Measurements from ENCODE around the gene LRP1.

The LRP1 gene

DNA sequence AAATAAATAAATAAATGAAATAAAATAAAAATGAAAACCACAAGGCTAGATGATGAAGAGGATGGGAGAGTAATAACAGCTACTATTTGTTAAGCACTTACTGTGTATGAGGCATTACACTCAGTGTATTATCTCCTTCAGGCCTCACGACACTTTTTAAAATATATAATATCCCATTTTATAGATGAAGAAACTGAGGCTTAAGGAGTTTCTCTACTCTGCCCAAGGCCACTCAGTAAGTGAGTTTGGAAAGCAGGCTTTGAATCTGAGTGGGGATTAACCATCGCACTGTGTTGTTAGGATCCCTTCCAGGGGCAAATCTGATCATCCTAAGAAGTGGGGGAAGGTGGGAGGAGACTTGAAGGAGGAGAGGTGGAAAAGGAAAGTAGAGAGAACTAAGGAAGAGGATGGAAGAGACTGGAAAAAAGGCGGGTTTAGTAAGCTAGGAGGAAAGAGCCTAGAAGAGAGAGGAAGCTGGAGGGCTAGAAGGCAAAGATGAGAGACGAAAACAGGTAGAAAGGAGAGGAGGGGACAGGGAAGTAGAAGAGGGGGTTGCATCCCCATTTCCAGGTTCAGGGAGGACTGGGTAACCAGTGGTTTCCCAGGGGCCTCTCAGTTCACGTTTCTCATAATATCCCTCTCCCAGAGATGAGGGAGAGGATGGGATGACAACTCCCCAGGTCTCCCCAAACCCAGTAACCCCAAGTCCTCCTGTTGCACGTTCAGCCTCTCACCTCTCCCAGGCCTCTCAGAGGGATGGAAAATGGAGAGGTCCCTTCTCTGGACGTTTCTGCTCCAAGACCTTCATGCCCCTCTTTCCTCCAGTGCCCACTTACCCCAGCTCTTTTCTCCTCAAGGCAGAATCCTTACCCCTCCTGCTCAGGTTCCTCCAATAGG, 18.8 kb upstream of the LRP1 start:
- FAIRE-seq, result no peak
- TF ChIP-seq, protein P1, sequence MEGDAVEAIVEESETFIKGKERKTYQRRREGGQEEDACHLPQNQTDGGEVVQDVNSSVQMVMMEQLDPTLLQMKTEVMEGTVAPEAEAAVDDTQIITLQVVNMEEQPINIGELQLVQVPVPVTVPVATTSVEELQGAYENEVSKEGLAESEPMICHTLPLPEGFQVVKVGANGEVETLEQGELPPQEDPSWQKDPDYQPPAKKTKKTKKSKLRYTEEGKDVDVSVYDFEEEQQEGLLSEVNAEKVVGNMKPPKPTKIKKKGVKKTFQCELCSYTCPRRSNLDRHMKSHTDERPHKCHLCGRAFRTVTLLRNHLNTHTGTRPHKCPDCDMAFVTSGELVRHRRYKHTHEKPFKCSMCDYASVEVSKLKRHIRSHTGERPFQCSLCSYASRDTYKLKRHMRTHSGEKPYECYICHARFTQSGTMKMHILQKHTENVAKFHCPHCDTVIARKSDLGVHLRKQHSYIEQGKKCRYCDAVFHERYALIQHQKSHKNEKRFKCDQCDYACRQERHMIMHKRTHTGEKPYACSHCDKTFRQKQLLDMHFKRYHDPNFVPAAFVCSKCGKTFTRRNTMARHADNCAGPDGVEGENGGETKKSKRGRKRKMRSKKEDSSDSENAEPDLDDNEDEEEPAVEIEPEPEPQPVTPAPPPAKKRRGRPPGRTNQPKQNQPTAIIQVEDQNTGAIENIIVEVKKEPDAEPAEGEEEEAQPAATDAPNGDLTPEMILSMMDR (IDR thresholded peaks at IDR 0.05; ENCODE audit: insufficient read depth, missing control alignments), result no peak
- peak; percentile 24 for DNase-seq (ENCODE audit: insufficient read length, low spot score)

- TF ChIP-seq, protein P1 (IDR thresholded peaks at IDR 0.05; ENCODE audit: insufficient read depth, missing control alignments), result no peak
- FAIRE-seq (no peak), DNase-seq (ENCODE audit: insufficient read length, low spot score) (no peak)
These were observed 17.9 kb upstream of the LRP1 start for GRCh38 chr12:57110104-57111030.

GRCh38 chr12:57111031-57111734, 17.1 kb upstream of the LRP1 start, which contains the start of gene STAT6:
TSS of gene STAT6 (minus strand) at chr12:57111362. CDS start at chr12:57108278, 3,084 bp downstream.
- FAIRE-seq (no peak), DNase-seq (ENCODE audit: insufficient read length, low spot score) (peak; percentile 7)
- TF ChIP-seq, protein P1 (IDR thresholded peaks at IDR 0.05; ENCODE audit: insufficient read depth, missing control alignments), result no peak

DNA sequence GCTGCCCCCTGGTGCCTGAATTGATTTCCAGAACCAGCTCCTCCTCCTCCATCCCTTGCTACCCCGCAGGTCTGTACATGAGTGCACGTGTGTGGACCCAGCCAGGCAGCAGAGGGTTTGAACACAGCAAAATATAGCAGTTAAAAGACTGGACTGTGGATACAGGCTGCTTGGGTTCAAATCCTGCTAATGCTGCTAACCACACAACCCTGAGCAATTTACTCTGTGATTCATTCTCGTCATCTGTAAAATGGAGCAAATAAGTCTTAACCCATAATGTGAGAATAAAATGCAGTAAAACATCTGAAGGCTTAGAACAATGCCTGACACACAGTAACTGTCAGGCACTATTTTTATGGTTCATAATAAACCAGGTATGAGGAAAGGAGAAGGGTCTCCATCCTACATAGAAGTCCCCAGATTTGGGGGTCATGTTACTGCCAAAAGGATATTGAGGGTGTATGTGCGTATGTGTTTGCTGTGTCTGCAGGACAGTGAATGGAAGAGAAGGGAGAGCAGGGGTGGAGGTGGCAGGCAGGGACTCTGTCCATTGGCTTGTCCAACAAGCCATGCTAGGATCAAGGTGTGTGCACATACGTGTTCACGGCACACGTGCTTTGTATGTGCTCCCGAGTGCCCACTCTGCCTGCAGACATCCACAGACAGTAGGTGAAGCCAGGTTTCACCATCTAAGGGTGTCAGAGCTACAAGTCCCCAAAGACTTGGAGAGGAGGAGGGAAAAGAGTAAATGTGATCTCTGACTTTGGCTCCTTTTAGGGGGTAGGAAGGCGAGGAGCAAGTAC, 15.6 kb upstream of the LRP1 start:
- FAIRE-seq, result no peak
- TF ChIP-seq, protein P1 (IDR thresholded peaks at IDR 0.05; ENCODE audit: insufficient read depth, missing control alignments), result peak; percentile 93

GRCh38 chr12:57116580-57117281, 11.6 kb upstream of the LRP1 start:
- FAIRE-seq, result no peak
- DNase-seq (ENCODE audit: insufficient read length, low spot score), result no peak
- TF ChIP-seq, protein P1 (IDR thresholded peaks at IDR 0.05; ENCODE audit: insufficient read depth, missing control alignments), result no peak

More for the DNA sequence above, 15.6 kb upstream of the LRP1 start:
- DNase-seq (ENCODE audit: insufficient read length, low spot score), result no peak

Data from D721Med (cell line).